Mesenchymal stem cell (in vitro differentiated cells and primary cell): ENCODE data around the gene CIAPIN1.

Experiments used
- DNase-seq: peaks from one replicate; pipeline ENCODE4 v3.0.0-alpha.2; 2013
- H2AFZ ChIP-seq: one replicate; pipeline ENCODE4 v1.6.1; 2013; ENCODE audit warnings: low read depth, mild to moderate bottlenecking, control low read depth, inconsistent platforms, low read length, moderate library complexity
- H2AK5ac ChIP-seq: 2 replicates; pipeline ENCODE4 v1.6.1; 2013; ENCODE audit warnings: low read length, moderate library complexity, mild to moderate bottlenecking, inconsistent platforms; ENCODE audit not compliant: severe bottlenecking
- H2BK120ac ChIP-seq: one replicate; pipeline ENCODE4 v1.6.1; 2013; ENCODE audit warnings: low read depth, mild to moderate bottlenecking, inconsistent platforms, low read length, moderate library complexity
- H2BK12ac ChIP-seq, 2 experiments: one replicate each; pipeline ENCODE4 v1.6.1; 2013; ENCODE audit warnings: inconsistent platforms in 2 of 2, low read length in 2 of 2, mild to moderate bottlenecking in 2 of 2, moderate library complexity in 2 of 2, control low read depth in 1 of 2
- H2BK15ac ChIP-seq: one replicate; pipeline ENCODE4 v1.6.1; 2013; ENCODE audit warnings: mild to moderate bottlenecking, low read depth, inconsistent platforms; ENCODE audit not compliant: poor library complexity, severe bottlenecking
- H2BK5ac ChIP-seq: 2 replicates; pipeline ENCODE4 v1.6.1; 2013; ENCODE audit warnings: low read depth, mild to moderate bottlenecking, low read length, control low read depth, inconsistent platforms; ENCODE audit not compliant: poor library complexity, severe bottlenecking
- H3K14ac ChIP-seq, 2 experiments: one replicate each; pipeline ENCODE4 v1.6.1; 2013; ENCODE audit warnings: inconsistent platforms in 2 of 2, low read length in 2 of 2, control low read depth in 1 of 2, mild to moderate bottlenecking in 1 of 2, moderate library complexity in 1 of 2
- H3K18ac ChIP-seq, 2 experiments: one replicate each; pipeline ENCODE4 v1.6.1; 2013; ENCODE audit warnings: inconsistent platforms in 2 of 2, low read length in 2 of 2, control low read depth in 1 of 2, low read depth in 1 of 2, mild to moderate bottlenecking in 1 of 2
- H3K23ac ChIP-seq, 2 experiments: one replicate each; pipeline ENCODE4 v1.6.1; 2013; ENCODE audit warnings: inconsistent platforms in 2 of 2, low read length in 2 of 2, mild to moderate bottlenecking in 2 of 2, moderate library complexity in 2 of 2, control low read depth in 1 of 2
- H3K27ac ChIP-seq: 2 replicates; pipeline ENCODE4 v1.5.1; 2013; ENCODE audit warnings: mild to moderate bottlenecking, moderate library complexity, low read length, control low read depth, inconsistent platforms; ENCODE audit not compliant: poor library complexity, severe bottlenecking
- H3K27me3 ChIP-seq, 2 experiments: 2 replicates each; pipeline versions ENCODE4 v1.6.1 to v1.7.0; 2013; ENCODE audit warnings: low read length in 2 of 2, mild to moderate bottlenecking in 2 of 2, moderate library complexity in 2 of 2, control low read depth in 1 of 2, inconsistent platforms in 1 of 2; ENCODE audit not compliant: control insufficient read depth in 1 of 2, insufficient read depth in 1 of 2
- H3K36me3 ChIP-seq, 2 experiments: 2 replicates each; pipeline versions ENCODE4 v1.6.1 to v1.7.0; 2013; ENCODE audit warnings: low read length in 2 of 2, control low read depth in 1 of 2, inconsistent platforms in 1 of 2, low read depth in 1 of 2, mild to moderate bottlenecking in 1 of 2; ENCODE audit not compliant: insufficient read depth in 2 of 2, control insufficient read depth in 1 of 2
- H3K4ac ChIP-seq, 2 experiments: one replicate each; pipeline ENCODE4 v1.6.1; 2013; ENCODE audit warnings: inconsistent platforms in 2 of 2, low read length in 2 of 2, mild to moderate bottlenecking in 2 of 2, moderate library complexity in 2 of 2, control low read depth in 1 of 2, low read depth in 1 of 2
- H3K4me1 ChIP-seq: 2 replicates; pipeline ENCODE4 v1.6.1; 2013; ENCODE audit warnings: low read depth, low read length, control low read depth; ENCODE audit not compliant: control insufficient read depth, insufficient read depth
- H3K4me2 ChIP-seq: 2 replicates; pipeline ENCODE4 v1.6.1; 2013; ENCODE audit warnings: low read length, mild to moderate bottlenecking, inconsistent platforms; ENCODE audit not compliant: poor library complexity, severe bottlenecking
- H3K4me3 ChIP-seq, 2 experiments: 2 replicates each; pipeline versions ENCODE4 v1.5.1 to v1.7.0; 2013; ENCODE audit warnings: low read length in 2 of 2, mild to moderate bottlenecking in 2 of 2, control low read depth in 1 of 2, low read depth in 1 of 2; ENCODE audit not compliant: insufficient read depth in 1 of 2
- H3K79me1 ChIP-seq: replicated peaks from 2 replicates; pipeline ENCODE4 v1.6.1; 2013; ENCODE audit warnings: mild to moderate bottlenecking, control low read depth, low read length, inconsistent platforms; ENCODE audit not compliant: poor library complexity, severe bottlenecking
- H3K9ac ChIP-seq: 2 replicates; pipeline ENCODE4 v1.7.0; 2013; ENCODE audit warnings: mild to moderate bottlenecking, low read length, moderate library complexity
- H3K9me3 ChIP-seq: 2 replicates; pipeline ENCODE4 v1.7.0; 2013; ENCODE audit warnings: mild to moderate bottlenecking, low read length; ENCODE audit not compliant: control insufficient read depth
- H4K8ac ChIP-seq: one replicate; pipeline ENCODE4 v1.6.1; 2013; ENCODE audit warnings: inconsistent platforms, mild to moderate bottlenecking, low read length, moderate library complexity
- H4K91ac ChIP-seq: one replicate; pipeline ENCODE4 v1.6.1; 2013; ENCODE audit warnings: mild to moderate bottlenecking, low read length, inconsistent platforms
- WGBS: methylation state at CpG from one replicate; pipeline ENCODE4 v1.1.7; 2013; ENCODE audit warnings: mixed read lengths; 5-methylcytosine and 5-hydroxymethylcytosine counted together

CIAPIN1 gene

DNA sequence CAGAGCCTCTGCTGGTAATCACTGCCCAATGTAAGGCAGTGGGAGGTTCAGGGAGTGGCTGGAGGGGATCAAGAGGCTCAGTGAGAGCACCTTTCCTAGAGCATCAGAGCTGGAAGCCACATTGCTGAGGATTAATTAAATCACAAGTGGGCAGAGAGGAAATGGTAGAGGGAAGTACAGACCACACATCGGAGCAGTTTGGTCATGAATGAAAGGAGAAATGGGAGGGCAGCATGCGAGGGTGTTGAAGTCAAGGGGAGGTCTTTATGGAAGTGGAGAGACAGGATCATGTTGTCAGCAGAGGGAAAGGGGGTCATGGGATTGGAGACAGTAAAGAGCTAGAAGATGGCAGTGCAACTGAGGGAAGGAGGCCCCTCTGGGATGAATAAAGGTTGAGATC, 40.3 kb downstream of the CIAPIN1 start:
- Histone ChIP-seq H2BK5ac (no peak overlapping the region), H2BK15ac (no peak overlapping the region), H2AFZ (no peak overlapping the region), H3K79me1 (no peaks in the 10 kb centered on the region), H4K8ac (no peak overlapping the region), H4K91ac (no peak overlapping the region), H3K9me3 (no peaks in the 10 kb centered on the region), H2BK120ac (no peak overlapping the region), H3K4me1 (no peaks in the 10 kb centered on the region), H3K4me3 (no peak overlapping the region), H2AK5ac (no peak overlapping the region), H3K18ac (no peak overlapping the region), H3K27ac (no peak overlapping the region), H3K4ac (no peak overlapping the region), H3K14ac (no peak overlapping the region), H3K27me3 (peaks cover 52 to 64% of the 10 kb centered on the region in 2 experiments), H2BK12ac (no peak overlapping the region), H3K23ac (no peak overlapping the region), H3K9ac (no peak overlapping the region), H3K36me3 (no peaks in the 10 kb centered on the region), H3K4me2 (no peak overlapping the region)
- 84% methylated on average over 2 of the region's 2 CpGs for WGBS
- DNase-seq: no peak

DNA sequence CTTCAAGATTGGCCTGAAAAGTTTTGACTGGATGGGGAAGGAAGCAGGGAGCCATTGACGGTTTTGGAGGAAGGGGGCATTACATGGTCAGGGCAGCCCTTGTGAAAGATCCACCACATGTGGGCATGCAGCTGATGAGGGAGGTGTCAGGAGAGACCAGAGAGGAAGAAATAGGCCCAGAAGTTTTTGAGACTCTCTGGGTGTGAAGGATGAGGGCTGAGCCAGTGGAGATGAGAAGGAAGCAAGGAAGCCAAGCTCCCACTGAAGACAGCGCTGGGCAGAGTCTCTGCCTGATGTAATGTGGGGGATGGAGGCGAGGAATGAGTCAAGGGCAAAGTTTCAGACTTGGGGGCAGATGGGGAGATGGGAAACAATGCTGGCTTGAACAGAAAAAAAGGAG, 42.1 kb downstream of the CIAPIN1 start:
- Histone ChIP-seq H2BK15ac (no peak overlapping the region), H3K4me1 (no peaks in the 10 kb centered on the region), H3K27ac (no peak overlapping the region), H4K91ac (no peak overlapping the region), H4K8ac (no peak overlapping the region), H3K4ac (no peak overlapping the region), H3K23ac (no peak overlapping the region), H2AFZ (no peak overlapping the region), H3K27me3 (peaks cover 43 to 53% of the 10 kb centered on the region in 2 experiments), H2BK12ac (no peak overlapping the region), H3K9me3 (no peaks in the 10 kb centered on the region), H3K36me3 (no peaks in the 10 kb centered on the region), H3K9ac (no peak overlapping the region), H3K4me2 (no peak overlapping the region), H3K18ac (no peak overlapping the region), H3K14ac (no peak overlapping the region), H3K79me1 (no peaks in the 10 kb centered on the region), H2BK120ac (no peak overlapping the region), H2AK5ac (no peak overlapping the region), H3K4me3 (no peak overlapping the region), H2BK5ac (no peak overlapping the region)
- no peak for DNase-seq
- 83% methylated on average over 3 of the region's 3 CpGs for WGBS

DNA sequence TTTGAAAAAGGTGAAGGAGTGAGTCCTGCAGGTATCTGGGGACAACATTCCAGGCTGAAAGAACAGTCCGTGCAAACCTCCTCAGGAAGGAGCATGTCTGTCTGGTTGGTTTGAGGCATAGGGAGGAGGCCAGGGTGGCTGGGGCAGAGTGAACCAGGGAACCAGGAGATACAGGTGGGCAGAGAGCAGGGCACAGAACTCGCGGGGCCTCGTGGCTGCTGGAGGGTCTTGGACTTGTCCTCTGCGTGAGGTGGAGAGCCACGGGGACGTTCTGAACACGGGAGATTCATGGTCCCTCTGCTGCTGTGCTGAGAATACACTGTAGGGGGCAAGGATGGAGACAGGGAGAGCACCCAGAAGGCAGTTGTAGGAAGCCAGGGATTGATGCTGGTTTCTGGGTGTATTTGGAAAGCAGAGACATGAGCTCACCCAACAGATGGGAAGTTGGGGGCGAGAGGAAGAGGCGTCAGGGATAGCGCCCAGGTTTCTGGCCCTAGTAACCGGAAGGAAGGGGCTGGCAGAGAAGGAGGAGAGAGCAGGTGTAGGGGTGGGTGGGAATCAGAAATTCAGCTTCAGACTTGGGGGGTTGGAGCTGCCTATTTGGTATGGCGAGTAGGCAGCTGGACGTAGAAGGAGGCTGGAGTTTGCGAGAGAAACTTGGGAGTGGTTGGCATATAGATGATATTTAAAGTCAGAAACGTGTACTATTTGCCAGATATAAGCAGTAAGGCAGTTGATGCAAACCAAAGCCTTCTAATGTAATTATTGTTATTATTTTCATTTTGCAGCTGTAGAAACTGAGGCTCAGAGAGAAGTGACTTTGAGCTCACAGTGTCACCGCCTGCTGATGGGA, 43.0 kb downstream of the CIAPIN1 start, which contains the start of gene CCL17:
CCL17 (plus strand) TSS at position 803 of the 853 bp plus-strand sequence. CDS start 9,166 bp downstream, outside the sequence.
- H2BK120ac ChIP-seq: no peak within 1 kb of the TSS
- no peak within 1 kb of the TSS for H3K4me2 ChIP-seq
- H3K14ac ChIP-seq: no peak within 1 kb of the TSS

DNA sequence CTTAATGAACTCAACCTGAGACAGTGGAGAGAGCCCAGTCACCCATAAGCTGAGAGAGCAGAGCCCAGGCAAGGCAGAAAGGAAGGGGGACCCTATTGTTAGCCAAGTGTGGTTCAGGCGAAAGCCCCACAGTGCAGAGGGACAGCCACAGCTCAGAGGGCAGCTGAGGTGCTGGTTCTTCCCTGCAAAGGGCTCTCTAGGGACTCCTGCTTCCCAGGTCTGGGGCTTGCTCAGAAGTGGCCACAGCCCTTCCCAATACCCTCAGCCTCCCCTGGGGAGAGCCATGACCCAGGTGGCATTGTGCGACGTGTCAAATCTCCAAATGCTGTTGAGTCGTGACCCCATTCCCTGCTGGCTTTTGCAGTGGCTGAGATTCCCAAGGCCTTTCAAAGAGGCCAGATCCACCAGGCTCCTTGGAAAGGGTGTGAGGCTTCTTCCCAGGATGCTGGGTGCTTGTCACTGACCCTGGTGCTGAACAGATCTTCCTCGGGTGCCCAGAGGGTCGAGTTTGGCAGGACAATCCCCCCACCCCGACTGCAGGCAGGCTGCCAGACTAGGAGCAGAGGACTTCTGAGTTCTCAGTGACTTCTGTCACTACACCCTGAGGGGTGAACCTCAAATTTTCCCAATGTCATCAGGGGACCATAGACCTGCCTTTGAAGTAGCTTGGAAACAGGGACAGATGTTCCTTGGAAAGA, 45.1 kb downstream of the CIAPIN1 start:
- Histone ChIP-seq H2BK15ac (no peak overlapping the region), H4K91ac (no peak overlapping the region), H3K4me1 (no peaks in the 10 kb centered on the region), H2AFZ (no peak overlapping the region), H3K4me3 (no peak overlapping the region), H3K14ac (peak overlapping the region in 1 of 2 experiments; percentile 20), H2AK5ac (no peak overlapping the region), H3K27me3 (peaks cover 38 to 44% of the 10 kb centered on the region in 2 experiments), H3K18ac (no peak overlapping the region), H2BK12ac (no peak overlapping the region), H3K79me1 (no peaks in the 10 kb centered on the region), H3K36me3 (no peaks in the 10 kb centered on the region), H3K9ac (no peak overlapping the region), H3K4me2 (no peak overlapping the region), H2BK5ac (no peak overlapping the region), H3K4ac (no peak overlapping the region), H2BK120ac (no peak overlapping the region), H3K23ac (peak overlapping the region in 1 of 2 experiments; percentile 14), H3K27ac (no peak overlapping the region), H3K9me3 (no peaks in the 10 kb centered on the region), H4K8ac (no peak overlapping the region)
- 67% methylated on average over 7 of the region's 7 CpGs for WGBS
- no peak for DNase-seq

More for the DNA sequence above, 43.0 kb downstream of the CIAPIN1 start, which contains the start of gene CCL17:
- H3K27ac ChIP-seq: no peak within 1 kb of the TSS
- DNase-seq: no peak
- no peak within 1 kb of the TSS for H3K18ac ChIP-seq
- H3K4me1 ChIP-seq: no peaks in the 10 kb centered on the region
- no peak within 1 kb of the TSS for H2BK15ac ChIP-seq
- H3K4me3 ChIP-seq: no peak within 1 kb of the TSS
- H2BK5ac ChIP-seq: no peak within 1 kb of the TSS
- H3K79me1 ChIP-seq: no peaks in the 10 kb centered on the region
- H4K91ac ChIP-seq: peak within 1 kb of the TSS; percentile 2
- no peaks in the 10 kb centered on the region for H3K36me3 ChIP-seq
- no peak within 1 kb of the TSS for H2AK5ac ChIP-seq
- H3K4ac ChIP-seq: no peak within 1 kb of the TSS
- H3K23ac ChIP-seq: no peak within 1 kb of the TSS
- no peak within 1 kb of the TSS for H4K8ac ChIP-seq
- H3K27me3 ChIP-seq: peaks cover 34 to 45% of the 10 kb centered on the region in 2 experiments
- 79% methylated on average over 17 of the region's 17 CpGs for WGBS
- H3K9me3 ChIP-seq: no peaks in the 10 kb centered on the region
- no peak within 1 kb of the TSS for H2AFZ ChIP-seq
- no peak within 1 kb of the TSS for H2BK12ac ChIP-seq
- no peak within 1 kb of the TSS for H3K9ac ChIP-seq
